GM19193 (cell line): ENCODE measurements around the gene RHOV.

Experiments
- POLR2A ChIP-seq: IDR thresholded peaks from 4 replicates; pipeline ENCODE4 v1.6.1; 2011; ENCODE audit not compliant: insufficient read depth, insufficient read length; ENCODE audit errors: extremely low read depth

RHOV gene

GRCh38 chr15:40871749-40872617, 2.1 kb downstream of the RHOV start:
- TF ChIP-seq POLR2A = peak; percentile 30

GRCh38 chr15:40870716-40871115, 3.3 kb downstream of the RHOV start:
- TF ChIP-seq POLR2A = no peak

GRCh38 chr15:40869686-40870085, 4.3 kb downstream of the RHOV start:
- no peak for TF ChIP-seq POLR2A

- no peak for TF ChIP-seq POLR2A
Observed at GRCh38 chr15:40867199-40867598, 6.8 kb downstream of the RHOV start.

GRCh38 chr15:40863660-40864270, 10.3 kb downstream of the RHOV start:
- no peak for TF ChIP-seq POLR2A

- TF ChIP-seq POLR2A = no peak
Observed at GRCh38 chr15:40859206-40859851, 14.7 kb downstream of the RHOV start.

GRCh38 chr15:40858706-40859105, 15.3 kb downstream of the RHOV start:
- no peak for TF ChIP-seq POLR2A

GRCh38 chr15:40857601-40858341, 16.3 kb downstream of the RHOV start:
- TF ChIP-seq POLR2A = no peak

- no peak for TF ChIP-seq POLR2A
Observed at GRCh38 chr15:40856746-40857145, 17.3 kb downstream of the RHOV start.

- no peak for TF ChIP-seq POLR2A
Observed at GRCh38 chr15:40855706-40856234, 18.3 kb downstream of the RHOV start.

- TF ChIP-seq POLR2A = no peak
Observed at GRCh38 chr15:40854161-40854560, 19.9 kb downstream of the RHOV start.

- no peak for TF ChIP-seq POLR2A
Observed at GRCh38 chr15:40853241-40853890, 20.7 kb downstream of the RHOV start.

GRCh38 chr15:40852529-40852928, 21.5 kb downstream of the RHOV start:
- TF ChIP-seq POLR2A = no peak

- TF ChIP-seq POLR2A = no peak
Observed at GRCh38 chr15:40850576-40851112, 23.4 kb downstream of the RHOV start.
